ENCODE measurements around the gene CYP2A6.

The CYP2A6 gene

DNA sequence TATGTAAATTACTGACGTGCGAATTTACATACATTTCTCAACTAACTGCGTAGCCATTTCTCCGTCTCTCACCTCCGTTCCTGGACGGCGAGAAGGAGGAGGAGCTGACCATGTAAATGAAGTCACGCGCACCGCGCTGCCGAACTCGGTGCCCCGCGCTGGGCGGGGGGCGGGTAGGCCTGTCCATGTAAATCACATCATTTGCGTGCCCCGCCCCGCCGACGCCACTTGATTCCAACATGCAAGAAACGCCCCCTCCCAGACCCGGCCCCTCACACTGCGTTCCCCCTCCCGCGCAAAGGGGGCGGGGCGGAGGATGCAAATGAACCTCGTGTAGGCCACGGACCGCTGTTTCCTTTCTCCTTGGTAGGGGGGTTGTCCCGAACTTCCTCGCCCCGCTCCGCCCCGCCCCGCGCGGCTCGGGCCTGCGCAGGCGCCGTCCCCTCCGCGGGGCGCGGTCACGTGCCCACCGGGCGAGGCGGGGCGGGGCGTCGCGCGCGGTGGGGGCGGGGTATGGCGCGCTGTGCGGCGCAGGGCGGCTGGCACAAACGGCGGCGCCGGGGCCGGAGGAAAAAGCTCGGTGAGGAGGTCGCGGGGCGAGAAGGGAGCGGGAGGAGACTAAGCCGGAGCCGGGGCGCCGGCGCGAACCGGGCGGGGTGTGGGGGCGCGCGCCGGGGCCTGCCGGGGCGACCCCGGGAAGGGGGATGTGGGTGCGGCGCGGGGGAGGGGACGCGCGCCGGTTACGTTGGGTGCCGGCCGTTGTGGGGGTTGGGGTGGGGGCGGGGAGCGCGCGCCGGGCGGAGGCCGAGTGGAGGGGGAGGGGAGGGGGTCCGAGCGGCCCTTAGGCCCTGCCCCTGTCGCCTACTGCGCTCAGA, 51.3 kb downstream of the CYP2A6 start, which contains the start of gene EGLN2:
EGLN2 (plus strand) TSS at position 509 of the 875 bp plus-strand sequence. CDS start 1,382 bp downstream, outside the sequence.
- TF ChIP-seq Cebpa-rat (IDR thresholded peaks at IDR 0.05), result no peak
- H3K4me3 ChIP-seq, result peak within 1 kb of the TSS; percentile 97
- H3K9ac ChIP-seq, result peak within 1 kb of the TSS; percentile 97
- H3K27ac ChIP-seq, result peak within 1 kb of the TSS; percentile 97
- H3K4me2 ChIP-seq, result peak within 1 kb of the TSS; percentile 94
- no peaks in the 10 kb centered on the region for H3K9me3 ChIP-seq
- peaks cover 46% of the 10 kb centered on the region for H4K20me1 ChIP-seq
- H3K27me3 ChIP-seq, result no peaks in the 10 kb centered on the region
- peaks cover 46% of the 10 kb centered on the region for H3K36me3 ChIP-seq
- peaks cover 56% of the 10 kb centered on the region for H3K4me1 ChIP-seq

DNA sequence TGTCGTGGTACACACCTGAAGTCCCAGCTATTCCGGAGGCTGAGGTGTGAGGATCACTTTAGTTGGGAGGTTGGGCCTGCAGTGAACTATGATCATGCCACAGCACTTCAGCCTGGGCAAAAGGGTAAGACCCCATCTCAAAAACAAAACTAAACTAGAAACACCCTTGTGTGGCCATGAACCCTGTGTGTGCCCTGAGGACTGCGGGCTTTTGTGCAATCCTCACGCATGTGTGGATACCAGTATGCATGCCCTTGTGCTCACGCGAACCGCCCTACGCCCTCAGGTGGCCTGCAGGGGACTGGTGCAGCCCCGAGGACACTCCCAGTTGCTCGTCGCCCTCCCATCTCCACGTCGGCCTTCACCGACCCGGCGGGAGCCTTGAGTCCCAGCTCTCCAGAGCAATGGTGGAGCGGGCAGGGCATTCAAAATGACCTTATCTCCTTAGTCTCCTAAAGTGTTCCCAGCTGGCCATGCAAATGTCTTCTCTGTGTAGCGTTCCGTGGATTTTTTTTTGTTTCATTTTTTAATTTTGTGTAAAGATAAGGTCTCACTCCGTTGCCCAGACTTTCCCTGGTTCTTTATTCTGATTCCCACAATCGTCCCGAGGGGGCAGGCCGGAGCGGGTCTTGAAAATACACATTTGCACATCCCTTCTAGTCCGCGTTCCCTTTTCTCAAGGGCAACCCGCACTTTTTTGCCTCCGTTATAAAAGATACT, 52.1 kb downstream of the CYP2A6 start:
- H3K9ac ChIP-seq, result peak overlapping the region; percentile 76
- H3K27ac ChIP-seq, result peak overlapping the region; percentile 61
- peak overlapping the region; percentile 68 for H3K4me3 ChIP-seq
- H4K20me1 ChIP-seq, result peaks cover 38% of the 10 kb centered on the region
- peaks cover 48% of the 10 kb centered on the region for H3K4me1 ChIP-seq
- TF ChIP-seq Cebpa-rat (IDR thresholded peaks at IDR 0.05), result no peak; the same call in 1 of the 2 replicates
- no peaks in the 10 kb centered on the region for H3K9me3 ChIP-seq
- H3K36me3 ChIP-seq, result peaks cover 38% of the 10 kb centered on the region
- peak overlapping the region; percentile 79 for H3K4me2 ChIP-seq
- no peaks in the 10 kb centered on the region for H3K27me3 ChIP-seq

DNA sequence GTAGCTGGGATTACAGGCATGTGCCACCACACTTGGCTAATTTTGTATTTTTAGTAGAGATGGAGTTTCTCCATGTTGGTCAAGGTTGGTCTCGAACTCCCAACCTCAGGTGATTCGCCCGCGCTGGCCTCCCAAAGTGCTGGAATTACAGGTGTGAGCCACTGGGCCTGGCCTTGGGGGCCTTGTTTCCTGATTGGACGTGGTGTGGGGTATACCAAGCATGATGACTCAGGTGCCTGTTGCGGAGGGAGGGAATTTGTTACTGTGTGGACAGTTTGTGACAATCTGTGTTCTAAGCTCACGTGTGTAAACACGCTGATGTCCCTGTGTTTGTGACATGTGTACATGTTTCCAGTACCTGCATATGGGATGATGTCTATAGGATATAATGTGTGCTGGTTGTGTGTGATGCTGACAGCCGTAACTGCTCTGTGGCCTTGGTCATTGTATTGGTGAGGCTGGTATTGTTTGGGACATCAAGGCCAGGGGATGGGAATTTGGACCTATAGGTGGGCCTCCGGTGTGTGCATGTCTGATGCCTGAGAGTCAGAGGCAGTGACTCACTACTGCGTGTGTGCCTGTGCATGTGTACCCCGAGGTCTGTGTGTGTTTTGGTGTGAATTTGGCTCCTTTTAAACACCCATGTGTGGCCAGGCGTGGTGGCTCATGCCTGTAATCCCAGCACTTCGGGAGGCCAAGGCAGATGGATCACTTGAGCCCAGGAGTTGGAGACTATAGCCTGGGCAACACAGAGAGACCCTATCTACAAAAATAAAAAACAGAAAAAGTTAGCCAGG, 52.9 kb downstream of the CYP2A6 start:
- no peak for TF ChIP-seq Cebpa-rat (IDR thresholded peaks at IDR 0.05)
- peak overlapping the region; percentile 68 for H3K4me3 ChIP-seq
- peaks cover 45% of the 10 kb centered on the region for H3K4me1 ChIP-seq
- H3K9ac ChIP-seq, result peak overlapping the region; percentile 76; the same call in 1 of the 2 replicates
- peaks cover 36% of the 10 kb centered on the region for H3K36me3 ChIP-seq
- peak overlapping the region; percentile 79 for H3K4me2 ChIP-seq
- peak overlapping the region; percentile 61 for H3K27ac ChIP-seq
- H4K20me1 ChIP-seq, result peaks cover 30% of the 10 kb centered on the region
- no peaks in the 10 kb centered on the region for H3K27me3 ChIP-seq
- no peaks in the 10 kb centered on the region for H3K9me3 ChIP-seq
